MM.1S (cell line): Measurements from ENCODE around the gene NKX6-2.

ENCODE experiments used
- DNase-seq: peaks from one replicate; pipeline ENCODE4 v3.0.0-alpha.2; 2015
- H2AFZ ChIP-seq: fragments of 300-600 bp; sonication (generic); 2 replicates; pipeline ENCODE4 v1.6.0; 2016; ENCODE audit warnings: antibody characterized with exemption, low read length
- H3F3A ChIP-seq: fragments of 300-600 bp; sonication (generic); 2 replicates; pipeline ENCODE4 v1.6.1; 2016; ENCODE audit warnings: mild to moderate bottlenecking, antibody characterized with exemption, low read length, moderate library complexity, mixed read lengths; ENCODE audit not compliant: insufficient read depth
- H3K27ac ChIP-seq: fragments of 300-600 bp; sonication (generic); 2 replicates; pipeline ENCODE4 v1.5.1; 2016; ENCODE audit warnings: mild to moderate bottlenecking, low read length
- H3K27me3 ChIP-seq: fragments of 300-600 bp; sonication (generic); replicated peaks from 2 replicates; pipeline ENCODE4 v1.6.0; 2016; ENCODE audit warnings: low read length; ENCODE audit not compliant: insufficient read depth
- H3K36me3 ChIP-seq: fragments of 300-600 bp; sonication (generic); replicated peaks from 2 replicates; pipeline ENCODE4 v1.6.1; 2016; ENCODE audit warnings: mild to moderate bottlenecking, low read length, mixed read lengths; ENCODE audit not compliant: insufficient read depth
- H3K4me1 ChIP-seq: fragments of 300-600 bp; sonication (generic); 2 replicates; pipeline ENCODE4 v1.6.1; 2016; ENCODE audit warnings: low read length, mixed read lengths
- H3K4me2 ChIP-seq: fragments of 300-600 bp; sonication (generic); 2 replicates; pipeline ENCODE4 v1.6.0; 2016; ENCODE audit warnings: low read depth, low read length
- H3K4me3 ChIP-seq: fragments of 300-600 bp; sonication (generic); 2 replicates; pipeline ENCODE4 v1.5.1; 2016; ENCODE audit warnings: low read length, mixed read lengths
- H3K79me2 ChIP-seq: fragments of 300-600 bp; sonication (generic); 2 replicates; pipeline ENCODE4 v1.6.1; 2016; ENCODE audit warnings: mixed run types, low read length, mixed read lengths
- H3K9ac ChIP-seq: fragments of 300-600 bp; sonication (generic); 2 replicates; pipeline ENCODE4 v1.6.1; 2016; ENCODE audit warnings: low read length, mixed read lengths
- H3K9me2 ChIP-seq: fragments of 300-600 bp; sonication (generic); replicated peaks from 2 replicates; pipeline ENCODE4 v1.6.1; 2016; ENCODE audit warnings: mild to moderate bottlenecking, low read length, mixed read lengths; ENCODE audit not compliant: insufficient read depth
- H3K9me3 ChIP-seq: fragments of 300-600 bp; sonication (generic); replicated peaks from 2 replicates; pipeline ENCODE4 v1.6.1; 2016; ENCODE audit warnings: mild to moderate bottlenecking, low read length, mixed read lengths; ENCODE audit not compliant: insufficient read depth
- H4K20me1 ChIP-seq: fragments of 300-600 bp; sonication (generic); 2 replicates; pipeline ENCODE4 v1.6.1; 2016; ENCODE audit warnings: mild to moderate bottlenecking, low read length, moderate library complexity, mixed read lengths; ENCODE audit not compliant: insufficient read depth
- CTCF ChIP-seq: fragments of 300-600 bp; sonication (generic); IDR thresholded peaks from 2 replicates; pipeline ENCODE4 v1.5.1; 2016; ENCODE audit warnings: antibody characterized with exemption, low read length, mixed read lengths
- EZH2 ChIP-seq: fragments of 300-600 bp; sonication (generic); optimal IDR thresholded peaks from 2 replicates; pipeline ENCODE3; 2017; ENCODE audit warnings: low read depth, mild to moderate bottlenecking, antibody characterized with exemption, low read length, mixed read lengths
- EZH2phosphoT487 ChIP-seq: fragments of 300-600 bp; sonication (generic); IDR thresholded peaks from 2 replicates; pipeline ENCODE4 v1.6.1; 2018; ENCODE audit warnings: antibody characterized with exemption, low read length

NKX6-2 gene

GRCh38 chr10:132803416-132804210 is 17.7 kb upstream of the NKX6-2 start:
- no peak overlapping the region for H2AFZ ChIP-seq
- H3F3A ChIP-seq = no peaks in the 10 kb centered on the region
- no peak for DNase-seq
- H4K20me1 ChIP-seq = no peaks in the 10 kb centered on the region
- no peaks in the 10 kb centered on the region for H3K36me3 ChIP-seq
- TF ChIP-seq EZH2phosphoT487 (no peak), EZH2 (no peak), CTCF (no peak)
- no peaks in the 10 kb centered on the region for H3K9me3 ChIP-seq
- H3K27ac ChIP-seq = no peak overlapping the region
- H3K9me2 ChIP-seq = no peaks in the 10 kb centered on the region
- no peaks in the 10 kb centered on the region for H3K4me1 ChIP-seq
- H3K9ac ChIP-seq = no peak overlapping the region
- no peak overlapping the region for H3K4me2 ChIP-seq
- H3K79me2 ChIP-seq = no peaks in the 10 kb centered on the region
- no peak overlapping the region for H3K4me3 ChIP-seq
- H3K27me3 ChIP-seq = peaks cover 15% of the 10 kb centered on the region

DNA sequence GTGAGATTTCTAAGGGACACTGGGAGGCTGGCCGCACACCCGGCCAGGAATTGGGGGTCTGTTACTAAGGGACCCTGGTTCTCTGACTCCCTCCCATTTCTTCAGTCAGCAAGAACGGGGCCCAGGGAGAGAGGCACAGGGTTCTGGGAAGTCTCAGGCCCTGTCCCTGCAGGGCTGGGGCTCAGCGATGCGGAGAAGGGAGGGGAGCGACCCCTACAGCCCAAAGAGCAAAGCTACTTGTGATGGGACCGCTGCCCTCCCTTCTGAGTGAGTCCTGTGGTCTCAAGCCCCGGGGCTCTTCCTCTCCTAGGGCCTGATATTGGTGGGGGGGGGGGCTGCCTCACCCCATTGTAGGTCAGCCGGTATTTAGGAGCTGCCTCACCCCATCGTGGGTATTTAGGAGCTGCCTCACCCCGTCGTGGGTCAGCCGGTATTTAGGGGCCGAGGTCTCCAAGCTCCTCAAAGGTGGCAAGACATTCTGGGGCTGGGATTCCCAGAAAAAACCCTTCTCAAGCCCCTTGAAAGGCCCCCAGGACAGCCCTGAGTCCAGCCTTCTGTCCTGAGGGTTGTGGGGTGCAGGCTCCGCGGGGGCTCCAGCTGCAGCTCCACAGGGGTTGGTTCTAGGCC is 16.9 kb upstream of the NKX6-2 start:
- Histone ChIP-seq H3K4me1 (no peaks in the 10 kb centered on the region), H3K4me2 (no peak overlapping the region), H3K79me2 (no peaks in the 10 kb centered on the region), H3F3A (no peaks in the 10 kb centered on the region), H3K36me3 (no peaks in the 10 kb centered on the region), H2AFZ (no peak overlapping the region), H3K9me2 (no peaks in the 10 kb centered on the region), H4K20me1 (no peaks in the 10 kb centered on the region), H3K9ac (no peak overlapping the region), H3K27me3 (peaks cover 17% of the 10 kb centered on the region), H3K9me3 (no peaks in the 10 kb centered on the region), H3K27ac (no peak overlapping the region), H3K4me3 (no peak overlapping the region)
- no peak for DNase-seq
- no peak for TF ChIP-seq CTCF
- TF ChIP-seq EZH2 = no peak

GRCh38 chr10:132802048-132802447 is 16.1 kb upstream of the NKX6-2 start:
- no peak for TF ChIP-seq EZH2phosphoT487
- TF ChIP-seq EZH2 = no peak
- TF ChIP-seq CTCF = no peak
- H3K9me3 ChIP-seq = no peaks in the 10 kb centered on the region
- H3K27ac ChIP-seq = no peak overlapping the region
- no peaks in the 10 kb centered on the region for H3F3A ChIP-seq
- peaks cover 24% of the 10 kb centered on the region for H3K27me3 ChIP-seq
- H3K4me2 ChIP-seq = no peak overlapping the region
- DNase-seq = no peak
- H3K9ac ChIP-seq = no peak overlapping the region
- H3K36me3 ChIP-seq = no peaks in the 10 kb centered on the region
- H3K9me2 ChIP-seq = no peaks in the 10 kb centered on the region
- H4K20me1 ChIP-seq = no peaks in the 10 kb centered on the region
- H3K4me3 ChIP-seq = no peak overlapping the region
- H2AFZ ChIP-seq = no peak overlapping the region
- no peaks in the 10 kb centered on the region for H3K79me2 ChIP-seq
- H3K4me1 ChIP-seq = no peaks in the 10 kb centered on the region
